Activated naive CD8-positive, alpha-beta T cell (primary cell): ENCODE measurements around the gene TFB1M.
"Not testable (repeated sequence)": the region's sequence is repeated elsewhere in the genome, so short reads cannot be mapped to it uniquely, and the experiment has no call there.

ENCODE experiments used
- H3K27ac Mint-ChIP-seq: one replicate; pipeline ENCODE4 v1.8.0; 2021; ENCODE audit warnings: mixed read lengths
- H3K27me3 Mint-ChIP-seq: one replicate; pipeline ENCODE4 v1.8.0; 2021; ENCODE audit warnings: mixed read lengths
- H3K36me3 Mint-ChIP-seq: one replicate; pipeline ENCODE4 v1.8.0; 2021; ENCODE audit warnings: mixed read lengths
- H3K4me1 Mint-ChIP-seq: one replicate; pipeline ENCODE4 v1.8.0; 2021; ENCODE audit warnings: low read depth, mixed read lengths
- H3K4me3 Mint-ChIP-seq: one replicate; pipeline ENCODE4 v1.8.0; 2021; ENCODE audit warnings: mild to moderate bottlenecking, mixed read lengths
- H3K9me3 Mint-ChIP-seq: one replicate; pipeline ENCODE4 v1.8.0; 2021; ENCODE audit warnings: low read depth, mixed read lengths

TFB1M gene

GRCh38 chr6:155339929-155340328, 25.6 kb upstream of the TFB1M start:
- H3K9me3 Mint-ChIP-seq, H3K27me3 Mint-ChIP-seq, H3K4me3 Mint-ChIP-seq, H3K36me3 Mint-ChIP-seq, H3K27ac Mint-ChIP-seq: not testable (repeated sequence)
- peaks cover 28% of the 10 kb centered on the region for H3K4me1 Mint-ChIP-seq

GRCh38 chr6:155338237-155338636, 24.0 kb upstream of the TFB1M start:
- H3K4me3 Mint-ChIP-seq, result peak overlapping the region; percentile 14
- not testable (repeated sequence) for H3K9me3 Mint-ChIP-seq, H3K27me3 Mint-ChIP-seq, H3K36me3 Mint-ChIP-seq
- H3K4me1 Mint-ChIP-seq, result peaks cover 38% of the 10 kb centered on the region
- H3K27ac Mint-ChIP-seq, result peak overlapping the region; percentile 62

DNA sequence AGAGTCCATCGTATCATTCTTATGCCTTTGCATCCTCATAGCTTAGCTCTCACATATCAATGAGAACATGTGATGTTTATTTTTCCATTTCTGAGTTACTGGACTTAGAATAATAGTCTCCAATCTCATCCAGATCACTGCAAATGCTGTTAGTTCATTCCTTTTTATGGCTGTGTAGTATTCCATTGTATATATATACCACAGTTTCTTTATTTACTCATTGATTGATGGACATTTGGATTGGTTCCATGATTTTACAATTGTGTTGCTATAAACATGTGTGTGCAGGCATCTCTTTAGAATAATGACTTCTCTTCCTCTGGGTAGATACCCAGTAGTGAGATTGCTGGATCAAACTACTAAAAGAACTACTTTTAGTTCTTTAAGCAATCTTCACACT, 21.0 kb upstream of the TFB1M start:
- H3K36me3 Mint-ChIP-seq, result peaks cover 7% of the 10 kb centered on the region
- H3K27ac Mint-ChIP-seq, result no peak overlapping the region
- H3K4me1 Mint-ChIP-seq, result peaks cover 41% of the 10 kb centered on the region
- H3K27me3 Mint-ChIP-seq, result no peaks in the 10 kb centered on the region
- no peak overlapping the region for H3K4me3 Mint-ChIP-seq
- H3K9me3 Mint-ChIP-seq, result peaks cover 3% of the 10 kb centered on the region

- not testable (repeated sequence) for H3K27me3 Mint-ChIP-seq, H3K36me3 Mint-ChIP-seq, H3K9me3 Mint-ChIP-seq
- peak overlapping the region; percentile 44 for H3K4me3 Mint-ChIP-seq
- peaks cover 39% of the 10 kb centered on the region for H3K4me1 Mint-ChIP-seq
- H3K27ac Mint-ChIP-seq, result peak overlapping the region; percentile 75
These were observed 19.8 kb upstream of the TFB1M start for GRCh38 chr6:155334073-155334472.

DNA sequence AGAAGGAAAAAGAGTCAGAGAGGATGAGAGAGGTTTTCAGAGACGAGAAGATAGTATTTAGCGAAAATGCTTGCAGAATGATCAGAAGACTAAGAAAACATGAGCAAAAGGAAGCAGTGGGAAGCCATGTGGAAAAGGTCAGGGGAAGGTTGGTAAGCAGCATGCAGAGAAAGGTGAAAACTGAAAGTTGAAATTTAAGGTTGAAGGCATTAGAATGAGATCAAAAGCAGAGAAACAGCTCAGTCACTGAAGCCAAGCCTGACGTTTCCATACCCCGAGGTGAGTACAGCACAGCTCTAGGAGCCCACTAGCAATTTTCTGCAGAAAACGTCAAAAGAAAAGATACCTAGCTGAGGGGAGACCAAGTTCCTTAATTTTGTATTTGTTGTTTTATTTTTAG, 19.1 kb upstream of the TFB1M start:
- no peaks in the 10 kb centered on the region for H3K27me3 Mint-ChIP-seq
- peak overlapping the region; percentile 44 for H3K4me3 Mint-ChIP-seq
- peak overlapping the region; percentile 75 for H3K27ac Mint-ChIP-seq
- H3K9me3 Mint-ChIP-seq, result no peaks in the 10 kb centered on the region
- H3K4me1 Mint-ChIP-seq, result peaks cover 38% of the 10 kb centered on the region
- peaks cover 4% of the 10 kb centered on the region for H3K36me3 Mint-ChIP-seq

DNA sequence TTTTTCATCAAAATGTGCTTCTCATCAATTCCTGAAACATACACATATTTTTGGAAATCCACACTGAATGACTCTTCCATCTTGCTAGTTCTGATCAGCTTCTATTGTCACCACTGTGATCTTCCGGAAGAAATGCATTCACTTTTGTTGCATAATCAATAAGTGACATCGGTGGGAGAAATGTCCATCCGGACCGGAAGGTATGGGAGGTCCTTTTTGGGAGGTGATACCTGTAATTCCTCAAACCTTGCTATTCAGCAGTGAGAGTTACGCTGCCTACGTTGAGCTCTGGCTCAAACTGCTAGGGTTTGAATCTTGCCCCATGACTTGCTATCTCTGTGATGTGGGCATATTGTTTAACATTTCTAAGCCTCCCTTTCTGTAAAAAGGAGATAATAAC, 16.6 kb upstream of the TFB1M start:
- Mint-ChIP-seq H3K36me3 (no peaks in the 10 kb centered on the region), H3K4me3 (no peak overlapping the region), H3K4me1 (peaks cover 38% of the 10 kb centered on the region), H3K27me3 (no peaks in the 10 kb centered on the region), H3K9me3 (no peaks in the 10 kb centered on the region), H3K27ac (no peak overlapping the region)

- Mint-ChIP-seq H3K4me3 (no peak overlapping the region), H3K4me1 (peaks cover 38% of the 10 kb centered on the region), H3K27ac (peak overlapping the region; percentile 16), H3K9me3 (no peaks in the 10 kb centered on the region), H3K36me3 (no peaks in the 10 kb centered on the region), H3K27me3 (no peaks in the 10 kb centered on the region)
These were observed 15.9 kb upstream of the TFB1M start for GRCh38 chr6:155330133-155330734.

DNA sequence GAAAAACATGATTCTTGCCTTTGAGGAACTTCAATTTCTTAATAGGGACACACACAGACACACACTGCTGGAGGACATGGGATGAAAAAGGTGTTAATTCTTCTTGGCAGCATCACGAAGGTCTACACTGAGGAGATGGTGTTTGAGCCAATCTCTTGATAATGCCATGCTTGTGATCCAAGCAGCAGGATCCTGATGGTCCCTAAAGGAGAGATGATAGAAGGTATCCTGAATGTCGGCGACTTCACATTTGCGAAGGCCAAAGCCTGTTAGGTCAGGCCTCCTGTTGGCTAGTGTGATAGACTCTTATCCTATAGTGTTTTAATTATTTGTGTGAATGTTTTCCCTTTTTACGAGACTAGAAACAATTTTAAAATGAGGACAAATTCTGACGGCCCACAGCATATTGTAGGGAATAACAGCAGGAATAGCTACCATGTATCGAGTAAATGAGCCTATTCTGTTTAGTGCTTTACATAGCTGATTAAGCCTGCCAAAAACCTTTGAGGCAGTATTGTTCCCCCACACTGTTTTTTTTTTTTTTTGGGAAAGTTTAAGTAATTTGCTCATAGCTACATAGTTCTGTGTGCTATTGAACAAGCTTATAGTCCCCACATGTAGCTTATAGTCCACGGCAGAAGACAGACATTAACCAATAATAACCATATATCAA, 15.3 kb upstream of the TFB1M start:
- peaks cover 37% of the 10 kb centered on the region for H3K4me1 Mint-ChIP-seq
- H3K9me3 Mint-ChIP-seq, result no peaks in the 10 kb centered on the region
- no peaks in the 10 kb centered on the region for H3K36me3 Mint-ChIP-seq
- H3K4me3 Mint-ChIP-seq, result no peak overlapping the region
- no peak overlapping the region for H3K27ac Mint-ChIP-seq
- no peaks in the 10 kb centered on the region for H3K27me3 Mint-ChIP-seq

GRCh38 chr6:155328539-155329459, 14.5 kb upstream of the TFB1M start:
- no peaks in the 10 kb centered on the region for H3K36me3 Mint-ChIP-seq
- peaks cover 33% of the 10 kb centered on the region for H3K4me1 Mint-ChIP-seq
- H3K27me3 Mint-ChIP-seq, result no peaks in the 10 kb centered on the region
- no peak overlapping the region for H3K4me3 Mint-ChIP-seq
- H3K27ac Mint-ChIP-seq, result peak overlapping the region; percentile 67
- H3K9me3 Mint-ChIP-seq, result no peaks in the 10 kb centered on the region

DNA sequence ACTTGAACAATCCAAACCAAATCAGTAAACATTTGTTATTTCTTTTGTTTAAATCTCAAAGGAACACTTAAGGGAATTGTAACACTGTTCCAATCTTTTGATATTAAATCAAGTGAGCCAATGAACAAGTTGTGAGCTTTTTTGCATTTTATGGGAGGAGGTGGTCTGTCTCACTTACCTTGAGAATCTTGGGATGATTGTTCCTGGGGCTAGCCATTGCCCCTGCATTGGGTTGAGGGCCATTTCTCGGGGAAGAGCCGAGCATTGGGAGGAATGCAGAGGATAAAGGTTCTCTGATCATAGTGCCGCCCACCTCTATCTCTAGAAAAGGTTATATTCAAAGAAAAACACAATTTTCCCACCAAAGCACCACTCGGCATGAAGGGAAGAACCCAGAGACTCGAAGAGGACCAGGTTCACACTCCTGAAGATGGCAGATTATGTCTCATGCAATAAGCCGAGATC, 13.8 kb upstream of the TFB1M start:
- H3K27ac Mint-ChIP-seq, result peak overlapping the region; percentile 67
- no peaks in the 10 kb centered on the region for H3K36me3 Mint-ChIP-seq
- peaks cover 27% of the 10 kb centered on the region for H3K4me1 Mint-ChIP-seq
- no peak overlapping the region for H3K4me3 Mint-ChIP-seq
- no peaks in the 10 kb centered on the region for H3K27me3 Mint-ChIP-seq
- no peaks in the 10 kb centered on the region for H3K9me3 Mint-ChIP-seq

DNA sequence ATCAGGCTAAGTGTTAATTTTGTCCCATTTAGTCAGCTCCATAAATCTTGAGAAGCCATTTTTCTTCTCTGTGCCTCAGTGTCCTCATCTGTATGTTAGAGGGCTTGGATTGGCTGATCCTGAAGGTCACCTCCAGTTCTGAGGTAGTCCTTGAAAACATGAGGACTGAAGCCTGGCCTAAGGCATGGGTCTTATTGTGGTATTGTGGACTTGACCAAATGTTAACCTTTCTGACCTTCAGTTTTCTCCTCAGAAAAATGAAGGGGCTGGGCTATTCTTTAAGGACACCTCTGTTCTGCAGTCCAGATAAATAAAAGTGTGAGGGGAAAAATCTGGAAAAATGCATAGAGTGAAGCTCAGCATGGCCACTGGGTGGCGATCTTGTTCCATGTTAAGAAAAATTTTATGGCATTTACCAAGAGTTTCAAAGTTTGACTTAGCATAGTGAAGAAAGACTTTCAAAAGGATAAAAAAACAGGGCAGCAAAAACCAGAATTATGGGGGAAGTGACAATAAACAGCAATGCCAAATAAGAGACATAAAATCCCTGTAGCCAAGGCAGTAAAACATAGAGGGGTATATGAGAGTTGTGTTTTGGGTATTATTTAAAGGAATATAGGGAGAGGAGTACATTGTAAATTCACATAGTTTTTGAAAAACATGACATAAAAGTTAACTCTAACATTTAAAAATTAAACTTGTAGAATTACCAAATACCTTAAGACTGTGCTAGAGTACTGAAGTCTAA, 13.2 kb upstream of the TFB1M start:
- H3K4me3 Mint-ChIP-seq, result peak overlapping the region; percentile 11
- peaks cover 24% of the 10 kb centered on the region for H3K4me1 Mint-ChIP-seq
- no peaks in the 10 kb centered on the region for H3K27me3 Mint-ChIP-seq
- H3K9me3 Mint-ChIP-seq, result no peaks in the 10 kb centered on the region
- peak overlapping the region; percentile 77 for H3K27ac Mint-ChIP-seq
- H3K36me3 Mint-ChIP-seq, result no peaks in the 10 kb centered on the region

GRCh38 chr6:155325700-155326516, 11.6 kb upstream of the TFB1M start:
- H3K9me3 Mint-ChIP-seq, result no peaks in the 10 kb centered on the region
- peaks cover 24% of the 10 kb centered on the region for H3K4me1 Mint-ChIP-seq
- no peaks in the 10 kb centered on the region for H3K36me3 Mint-ChIP-seq
- no peak overlapping the region for H3K27ac Mint-ChIP-seq
- no peak overlapping the region for H3K4me3 Mint-ChIP-seq
- no peaks in the 10 kb centered on the region for H3K27me3 Mint-ChIP-seq

DNA sequence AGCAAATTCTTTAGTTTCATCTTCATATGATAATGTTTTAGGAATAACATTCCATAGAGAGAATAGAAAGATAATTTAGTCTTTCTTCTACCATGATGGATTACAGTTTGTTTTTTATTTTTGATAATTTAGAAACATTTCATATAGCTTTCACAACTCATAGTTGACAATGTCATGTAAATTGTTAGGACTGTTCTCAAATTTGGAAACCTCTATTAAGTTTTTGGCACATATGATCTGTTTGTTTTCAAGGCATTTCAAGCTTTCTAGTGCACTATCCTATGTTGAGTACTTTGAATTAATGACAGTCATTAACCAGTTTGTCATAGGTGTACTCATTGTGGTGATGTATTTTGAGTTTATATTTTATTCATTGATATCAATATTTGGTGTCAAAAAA, 10.7 kb upstream of the TFB1M start:
- Mint-ChIP-seq H3K4me1 (peaks cover 18% of the 10 kb centered on the region), H3K36me3 (no peaks in the 10 kb centered on the region), H3K9me3 (no peaks in the 10 kb centered on the region), H3K4me3 (no peak overlapping the region), H3K27ac (no peak overlapping the region), H3K27me3 (no peaks in the 10 kb centered on the region)

GRCh38 chr6:155324172-155324571, 9.9 kb upstream of the TFB1M start:
- Mint-ChIP-seq H3K36me3 (no peaks in the 10 kb centered on the region), H3K4me1 (peaks cover 15% of the 10 kb centered on the region), H3K9me3 (no peaks in the 10 kb centered on the region), H3K4me3 (no peak overlapping the region), H3K27ac (no peak overlapping the region), H3K27me3 (no peaks in the 10 kb centered on the region)
